Gastrocnemius medialis (tissue), 4 donors: ENCODE data around the gene KIF4B.
"Not testable (repeated sequence)": the region's sequence is repeated elsewhere in the genome, so short reads cannot be mapped to it uniquely, and the experiment has no call there.

Experiments used
- POLR2A ChIP-seq, 2 donors: fragments of 450-650 bp; IDR thresholded peaks; one replicate each; pipeline ENCODE4 v1.6.1; 2017; ENCODE audit warnings: antibody characterized with exemption in 2 of 2, mild to moderate bottlenecking in 2 of 2, moderate library complexity in 2 of 2
- TF ChIP-seq, protein P1 (sequence below), 5 experiments: fragments of 450-650 bp in 3 of 5; fragments of 200-600 bp in 2 of 5; sonication (generic) in 2 of 5; IDR thresholded peaks in 4 of 5; conservative IDR thresholded peaks in 1 of 5; 1 replicate in 4 of 5; 2 replicates in 1 of 5; pipeline ENCODE4 v1.5.1; 2016 to 2019; ENCODE audit warnings: antibody characterized with exemption in 5 of 5, mild to moderate bottlenecking in 3 of 5, moderate library complexity in 3 of 5

DNA sequence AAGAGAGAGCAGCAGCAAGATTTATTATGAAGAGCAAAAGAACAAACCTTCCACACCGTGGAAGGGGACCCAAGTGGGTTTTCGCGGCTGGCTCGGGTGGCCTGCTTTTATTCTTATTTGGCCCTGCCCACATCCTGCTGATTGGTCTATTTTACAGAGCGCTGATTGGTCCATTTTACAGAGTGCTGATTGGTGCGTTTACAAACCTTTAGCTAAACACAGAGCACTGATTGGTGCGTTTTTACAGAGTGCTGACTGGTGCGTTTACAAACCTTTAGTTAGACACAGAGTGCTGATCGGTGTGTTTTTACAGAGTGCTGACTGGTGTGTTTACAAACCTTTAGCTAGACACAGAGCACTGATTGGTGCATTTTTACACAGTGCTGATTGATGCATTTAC is 37.5 kb upstream of the KIF4B start:
- TF ChIP-seq, protein P1, sequence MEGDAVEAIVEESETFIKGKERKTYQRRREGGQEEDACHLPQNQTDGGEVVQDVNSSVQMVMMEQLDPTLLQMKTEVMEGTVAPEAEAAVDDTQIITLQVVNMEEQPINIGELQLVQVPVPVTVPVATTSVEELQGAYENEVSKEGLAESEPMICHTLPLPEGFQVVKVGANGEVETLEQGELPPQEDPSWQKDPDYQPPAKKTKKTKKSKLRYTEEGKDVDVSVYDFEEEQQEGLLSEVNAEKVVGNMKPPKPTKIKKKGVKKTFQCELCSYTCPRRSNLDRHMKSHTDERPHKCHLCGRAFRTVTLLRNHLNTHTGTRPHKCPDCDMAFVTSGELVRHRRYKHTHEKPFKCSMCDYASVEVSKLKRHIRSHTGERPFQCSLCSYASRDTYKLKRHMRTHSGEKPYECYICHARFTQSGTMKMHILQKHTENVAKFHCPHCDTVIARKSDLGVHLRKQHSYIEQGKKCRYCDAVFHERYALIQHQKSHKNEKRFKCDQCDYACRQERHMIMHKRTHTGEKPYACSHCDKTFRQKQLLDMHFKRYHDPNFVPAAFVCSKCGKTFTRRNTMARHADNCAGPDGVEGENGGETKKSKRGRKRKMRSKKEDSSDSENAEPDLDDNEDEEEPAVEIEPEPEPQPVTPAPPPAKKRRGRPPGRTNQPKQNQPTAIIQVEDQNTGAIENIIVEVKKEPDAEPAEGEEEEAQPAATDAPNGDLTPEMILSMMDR (IDR thresholded peaks at IDR 0.05 in 4 of 5, conservative IDR thresholded peaks at IDR 0.05 in 1 of 5) = not testable (repeated sequence)
- TF ChIP-seq POLR2A (IDR thresholded peaks at IDR 0.05) = not testable (repeated sequence)
